Nephron (organoid): Measurements from ENCODE around the gene VWA3B.

Experiments used
- H3K27ac Mint-ChIP-seq, 3 experiments: 2 replicates each; pipeline ENCODE4 v1.8.0; 2020; ENCODE audit warnings: mixed read lengths in 3 of 3, mild to moderate bottlenecking in 2 of 3, moderate library complexity in 1 of 3
- H3K27me3 Mint-ChIP-seq: 2 replicates; pipeline ENCODE4 v1.8.0; 2021; ENCODE audit warnings: low read depth, mild to moderate bottlenecking, moderate library complexity, mixed read lengths
- H3K36me3 Mint-ChIP-seq: 2 replicates; pipeline ENCODE4 v1.8.0; 2020; ENCODE audit warnings: low read depth, mixed read lengths
- H3K4me1 Mint-ChIP-seq: 2 replicates; pipeline ENCODE4 v1.8.0; 2020; ENCODE audit warnings: mixed read lengths
- H3K4me3 Mint-ChIP-seq, 3 experiments: 2 replicates each; pipeline ENCODE4 v1.8.0; 2020; ENCODE audit warnings: mild to moderate bottlenecking in 3 of 3, mixed read lengths in 3 of 3, moderate library complexity in 2 of 3
- H3K9me3 Mint-ChIP-seq: 2 replicates; pipeline ENCODE4 v1.8.0; 2020; ENCODE audit warnings: mixed read lengths
- CTCF ChIP-seq, 3 experiments: fragments of 200-600 bp; sonication (generic); IDR thresholded peaks; one replicate each; pipeline ENCODE4 v1.5.0; 2021; ENCODE audit warnings: antibody characterized with exemption in 3 of 3; ENCODE audit not compliant: unreplicated experiment in 3 of 3

Gene VWA3B

GRCh38 chr2:98245491-98245890 lies 158.5 kb downstream of the VWA3B start:
- H3K27ac Mint-ChIP-seq: no peak overlapping the region
- H3K27me3 Mint-ChIP-seq: no peaks in the 10 kb centered on the region
- peaks cover 24% of the 10 kb centered on the region for H3K9me3 Mint-ChIP-seq
- H3K4me1 Mint-ChIP-seq: no peaks in the 10 kb centered on the region
- TF ChIP-seq CTCF (IDR thresholded peaks at IDR 0.05; ENCODE audit: unreplicated experiment in 3 of 3): no peak
- H3K36me3 Mint-ChIP-seq: peaks cover 3% of the 10 kb centered on the region
- no peak overlapping the region for H3K4me3 Mint-ChIP-seq

- TF ChIP-seq CTCF (IDR thresholded peaks at IDR 0.05; ENCODE audit: unreplicated experiment in 3 of 3): no peak
- Mint-ChIP-seq H3K36me3 (peaks cover 3% of the 10 kb centered on the region), H3K9me3 (peaks cover 24% of the 10 kb centered on the region), H3K4me1 (no peaks in the 10 kb centered on the region), H3K27me3 (no peaks in the 10 kb centered on the region), H3K27ac (no peak overlapping the region), H3K4me3 (no peak overlapping the region)
Measured at GRCh38 chr2:98247383-98247782, 160.4 kb downstream of the VWA3B start.

GRCh38 chr2:98252038-98252773 lies 165.2 kb downstream of the VWA3B start:
- peaks cover 5% of the 10 kb centered on the region for H3K27me3 Mint-ChIP-seq
- H3K4me1 Mint-ChIP-seq: no peaks in the 10 kb centered on the region
- no peak overlapping the region for H3K4me3 Mint-ChIP-seq
- H3K9me3 Mint-ChIP-seq: peaks cover 23% of the 10 kb centered on the region
- peaks cover 3% of the 10 kb centered on the region for H3K36me3 Mint-ChIP-seq
- TF ChIP-seq CTCF (IDR thresholded peaks at IDR 0.05; ENCODE audit: unreplicated experiment in 3 of 3): no peak
- H3K27ac Mint-ChIP-seq: no peak overlapping the region

- no peak for TF ChIP-seq CTCF (IDR thresholded peaks at IDR 0.05; ENCODE audit: unreplicated experiment in 3 of 3)
- no peak overlapping the region for H3K27ac Mint-ChIP-seq
- H3K36me3 Mint-ChIP-seq: no peaks in the 10 kb centered on the region
- peaks cover 5% of the 10 kb centered on the region for H3K27me3 Mint-ChIP-seq
- H3K9me3 Mint-ChIP-seq: peaks cover 12% of the 10 kb centered on the region
- no peak overlapping the region for H3K4me3 Mint-ChIP-seq
- H3K4me1 Mint-ChIP-seq: no peaks in the 10 kb centered on the region
Measured at GRCh38 chr2:98253461-98254070, 166.6 kb downstream of the VWA3B start.

GRCh38 chr2:98254504-98255059 lies 167.6 kb downstream of the VWA3B start:
- TF ChIP-seq CTCF (IDR thresholded peaks at IDR 0.05; ENCODE audit: unreplicated experiment in 3 of 3): no peak
- peaks cover 5% of the 10 kb centered on the region for H3K27me3 Mint-ChIP-seq
- H3K4me3 Mint-ChIP-seq: no peak overlapping the region
- H3K36me3 Mint-ChIP-seq: no peaks in the 10 kb centered on the region
- peaks cover 5% of the 10 kb centered on the region for H3K9me3 Mint-ChIP-seq
- no peak overlapping the region for H3K27ac Mint-ChIP-seq
- no peaks in the 10 kb centered on the region for H3K4me1 Mint-ChIP-seq
